Mesenchymal stem cell (in vitro differentiated cells and primary cell): ENCODE results near the gene ATP6V1G1.

Experiments
- DNase-seq: peaks from one replicate; pipeline ENCODE4 v3.0.0-alpha.2; 2013
- H2AFZ ChIP-seq: one replicate; pipeline ENCODE4 v1.6.1; 2013; ENCODE audit warnings: low read depth, mild to moderate bottlenecking, control low read depth, inconsistent platforms, low read length, moderate library complexity
- H2AK5ac ChIP-seq: 2 replicates; pipeline ENCODE4 v1.6.1; 2013; ENCODE audit warnings: low read length, moderate library complexity, mild to moderate bottlenecking, inconsistent platforms; ENCODE audit not compliant: severe bottlenecking
- H2BK120ac ChIP-seq: one replicate; pipeline ENCODE4 v1.6.1; 2013; ENCODE audit warnings: low read depth, mild to moderate bottlenecking, inconsistent platforms, low read length, moderate library complexity
- H2BK12ac ChIP-seq, 2 experiments: one replicate each; pipeline ENCODE4 v1.6.1; 2013; ENCODE audit warnings: inconsistent platforms in 2 of 2, low read length in 2 of 2, mild to moderate bottlenecking in 2 of 2, moderate library complexity in 2 of 2, control low read depth in 1 of 2
- H2BK15ac ChIP-seq: one replicate; pipeline ENCODE4 v1.6.1; 2013; ENCODE audit warnings: mild to moderate bottlenecking, low read depth, inconsistent platforms; ENCODE audit not compliant: poor library complexity, severe bottlenecking
- H2BK5ac ChIP-seq: 2 replicates; pipeline ENCODE4 v1.6.1; 2013; ENCODE audit warnings: low read depth, mild to moderate bottlenecking, low read length, control low read depth, inconsistent platforms; ENCODE audit not compliant: poor library complexity, severe bottlenecking
- H3K14ac ChIP-seq, 2 experiments: one replicate each; pipeline ENCODE4 v1.6.1; 2013; ENCODE audit warnings: inconsistent platforms in 2 of 2, low read length in 2 of 2, control low read depth in 1 of 2, mild to moderate bottlenecking in 1 of 2, moderate library complexity in 1 of 2
- H3K18ac ChIP-seq, 2 experiments: one replicate each; pipeline ENCODE4 v1.6.1; 2013; ENCODE audit warnings: inconsistent platforms in 2 of 2, low read length in 2 of 2, control low read depth in 1 of 2, low read depth in 1 of 2, mild to moderate bottlenecking in 1 of 2
- H3K23ac ChIP-seq, 2 experiments: one replicate each; pipeline ENCODE4 v1.6.1; 2013; ENCODE audit warnings: inconsistent platforms in 2 of 2, low read length in 2 of 2, mild to moderate bottlenecking in 2 of 2, moderate library complexity in 2 of 2, control low read depth in 1 of 2
- H3K27ac ChIP-seq: 2 replicates; pipeline ENCODE4 v1.5.1; 2013; ENCODE audit warnings: mild to moderate bottlenecking, moderate library complexity, low read length, control low read depth, inconsistent platforms; ENCODE audit not compliant: poor library complexity, severe bottlenecking
- H3K27me3 ChIP-seq, 2 experiments: 2 replicates each; pipeline versions ENCODE4 v1.6.1 to v1.7.0; 2013; ENCODE audit warnings: low read length in 2 of 2, mild to moderate bottlenecking in 2 of 2, moderate library complexity in 2 of 2, control low read depth in 1 of 2, inconsistent platforms in 1 of 2; ENCODE audit not compliant: control insufficient read depth in 1 of 2, insufficient read depth in 1 of 2
- H3K36me3 ChIP-seq, 2 experiments: 2 replicates each; pipeline versions ENCODE4 v1.6.1 to v1.7.0; 2013; ENCODE audit warnings: low read length in 2 of 2, control low read depth in 1 of 2, inconsistent platforms in 1 of 2, low read depth in 1 of 2, mild to moderate bottlenecking in 1 of 2; ENCODE audit not compliant: insufficient read depth in 2 of 2, control insufficient read depth in 1 of 2
- H3K4ac ChIP-seq, 2 experiments: one replicate each; pipeline ENCODE4 v1.6.1; 2013; ENCODE audit warnings: inconsistent platforms in 2 of 2, low read length in 2 of 2, mild to moderate bottlenecking in 2 of 2, moderate library complexity in 2 of 2, control low read depth in 1 of 2, low read depth in 1 of 2
- H3K4me1 ChIP-seq: 2 replicates; pipeline ENCODE4 v1.6.1; 2013; ENCODE audit warnings: low read depth, low read length, control low read depth; ENCODE audit not compliant: control insufficient read depth, insufficient read depth
- H3K4me2 ChIP-seq: 2 replicates; pipeline ENCODE4 v1.6.1; 2013; ENCODE audit warnings: low read length, mild to moderate bottlenecking, inconsistent platforms; ENCODE audit not compliant: poor library complexity, severe bottlenecking
- H3K4me3 ChIP-seq, 2 experiments: 2 replicates each; pipeline versions ENCODE4 v1.5.1 to v1.7.0; 2013; ENCODE audit warnings: low read length in 2 of 2, mild to moderate bottlenecking in 2 of 2, control low read depth in 1 of 2, low read depth in 1 of 2; ENCODE audit not compliant: insufficient read depth in 1 of 2
- H3K79me1 ChIP-seq: replicated peaks from 2 replicates; pipeline ENCODE4 v1.6.1; 2013; ENCODE audit warnings: mild to moderate bottlenecking, control low read depth, low read length, inconsistent platforms; ENCODE audit not compliant: poor library complexity, severe bottlenecking
- H3K9ac ChIP-seq: 2 replicates; pipeline ENCODE4 v1.7.0; 2013; ENCODE audit warnings: mild to moderate bottlenecking, low read length, moderate library complexity
- H3K9me3 ChIP-seq: 2 replicates; pipeline ENCODE4 v1.7.0; 2013; ENCODE audit warnings: mild to moderate bottlenecking, low read length; ENCODE audit not compliant: control insufficient read depth
- H4K8ac ChIP-seq: one replicate; pipeline ENCODE4 v1.6.1; 2013; ENCODE audit warnings: inconsistent platforms, mild to moderate bottlenecking, low read length, moderate library complexity
- H4K91ac ChIP-seq: one replicate; pipeline ENCODE4 v1.6.1; 2013; ENCODE audit warnings: mild to moderate bottlenecking, low read length, inconsistent platforms
- WGBS: methylation state at CpG from one replicate; pipeline ENCODE4 v1.1.7; 2013; ENCODE audit warnings: mixed read lengths; 5-methylcytosine and 5-hydroxymethylcytosine counted together

The ATP6V1G1 gene

DNA sequence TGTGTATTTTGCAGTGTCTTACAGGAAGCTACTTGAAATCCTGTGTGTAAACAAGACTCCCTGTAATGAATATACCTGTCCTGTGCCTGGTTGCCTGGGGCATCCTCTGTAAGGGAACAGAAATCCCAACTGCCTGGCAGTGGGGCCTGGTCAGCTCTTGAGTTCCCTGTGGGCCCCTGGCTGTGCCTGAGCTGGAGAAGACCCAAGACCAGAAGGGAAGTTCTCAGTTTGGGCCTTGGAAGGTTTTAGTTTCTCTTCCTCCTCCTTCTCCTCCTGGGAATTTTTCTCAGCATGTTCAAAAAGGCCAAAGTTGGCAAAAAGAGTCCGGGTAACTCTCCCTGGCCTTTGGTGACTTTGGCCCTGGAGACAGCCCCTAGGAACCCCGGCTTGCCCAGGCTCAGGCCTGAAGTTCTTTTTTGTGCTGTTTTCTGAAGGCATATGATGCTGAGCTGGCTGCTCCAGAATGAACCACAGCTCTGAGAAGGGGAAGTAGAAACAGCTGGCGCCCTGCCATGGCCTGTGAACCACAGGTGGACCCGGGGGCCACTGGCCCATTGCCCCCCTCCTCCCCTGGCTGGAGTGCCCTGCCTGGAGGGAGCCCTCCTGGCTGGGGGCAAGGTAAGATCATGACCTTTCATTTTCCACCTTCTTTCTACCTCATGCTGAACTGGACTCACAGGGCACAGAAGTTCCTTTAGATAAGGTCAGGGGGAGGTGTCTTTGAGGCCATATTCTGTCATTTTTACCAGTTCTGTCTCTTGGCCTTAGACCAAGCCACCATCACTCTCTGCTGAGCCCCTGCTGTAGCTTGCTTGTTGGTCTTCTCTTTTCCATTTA, 29.3 kb downstream of the ATP6V1G1 start:
- no peak overlapping the region for H4K8ac ChIP-seq
- H2AFZ ChIP-seq: no peak overlapping the region
- H3K4ac ChIP-seq: peak overlapping the region in 1 of 2 experiments; percentile 24
- H3K18ac ChIP-seq: no peak overlapping the region
- H3K4me1 ChIP-seq: peaks cover 10% of the 10 kb centered on the region
- H3K27ac ChIP-seq: no peak overlapping the region
- H2BK5ac ChIP-seq: no peak overlapping the region
- H3K23ac ChIP-seq: no peak overlapping the region
- 86% methylated on average over 4 of the region's 4 CpGs for whole genome bisulfite sequencing
- H3K79me1 ChIP-seq: peaks cover 25% of the 10 kb centered on the region
- H3K4me2 ChIP-seq: no peak overlapping the region
- peak overlapping the region; percentile 37 for H3K9ac ChIP-seq
- H2BK120ac ChIP-seq: no peak overlapping the region
- H2BK12ac ChIP-seq: peak overlapping the region in 1 of 2 experiments; percentile 25
- no peak overlapping the region for H3K4me3 ChIP-seq
- no peak overlapping the region for H2BK15ac ChIP-seq
- H3K27me3 ChIP-seq: no peaks in the 10 kb centered on the region
- no peak overlapping the region for H2AK5ac ChIP-seq
- H4K91ac ChIP-seq: no peak overlapping the region
- no peak overlapping the region for H3K14ac ChIP-seq
- no peak for DNase-seq
- H3K9me3 ChIP-seq: no peaks in the 10 kb centered on the region
- H3K36me3 ChIP-seq: no peaks in the 10 kb centered on the region

DNA sequence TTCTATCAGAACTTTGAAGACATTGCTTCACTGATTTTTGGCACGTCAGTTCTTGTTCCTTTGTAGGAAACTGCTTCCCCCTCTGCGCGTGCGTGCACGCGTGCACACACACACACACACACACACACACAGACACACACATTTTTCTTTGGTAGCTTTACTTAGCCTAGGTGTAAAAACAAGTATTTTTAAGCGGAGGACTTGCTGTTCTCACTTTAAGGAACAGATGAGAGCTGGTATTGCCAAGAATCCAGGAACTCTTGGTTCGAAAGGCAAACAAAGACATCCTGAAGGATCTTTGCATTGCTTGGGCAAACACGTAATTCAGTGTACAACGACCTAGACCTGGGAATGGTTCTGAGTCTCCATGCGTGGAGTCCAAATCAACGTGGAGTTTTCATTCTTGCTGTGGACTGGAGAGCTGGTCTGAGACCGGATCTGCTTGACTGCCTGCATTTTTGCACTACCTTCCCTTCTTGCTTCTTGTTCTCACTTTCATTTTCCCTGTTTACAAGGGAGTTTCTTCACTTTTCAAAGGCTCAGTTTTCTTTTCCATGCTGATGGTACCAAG, 31.7 kb downstream of the ATP6V1G1 start:
- Histone ChIP-seq H3K18ac (no peak overlapping the region), H3K14ac (no peak overlapping the region), H3K9me3 (no peaks in the 10 kb centered on the region), H3K23ac (no peak overlapping the region), H2BK120ac (no peak overlapping the region), H3K27ac (peak overlapping the region; percentile 30), H3K4me2 (no peak overlapping the region), H3K79me1 (peaks cover 22% of the 10 kb centered on the region), H3K4me3 (no peak overlapping the region), H3K4me1 (peaks cover 8% of the 10 kb centered on the region), H2AFZ (no peak overlapping the region), H2AK5ac (no peak overlapping the region), H4K8ac (no peak overlapping the region), H2BK15ac (no peak overlapping the region), H3K36me3 (peaks cover 0 to 3% of the 10 kb centered on the region in 2 experiments), H3K4ac (no peak overlapping the region), H3K9ac (no peak overlapping the region), H2BK5ac (no peak overlapping the region), H4K91ac (no peak overlapping the region), H2BK12ac (no peak overlapping the region), H3K27me3 (no peaks in the 10 kb centered on the region)
- no peak for DNase-seq
- 95% methylated on average over 12 of the region's 13 CpGs for WGBS

DNA sequence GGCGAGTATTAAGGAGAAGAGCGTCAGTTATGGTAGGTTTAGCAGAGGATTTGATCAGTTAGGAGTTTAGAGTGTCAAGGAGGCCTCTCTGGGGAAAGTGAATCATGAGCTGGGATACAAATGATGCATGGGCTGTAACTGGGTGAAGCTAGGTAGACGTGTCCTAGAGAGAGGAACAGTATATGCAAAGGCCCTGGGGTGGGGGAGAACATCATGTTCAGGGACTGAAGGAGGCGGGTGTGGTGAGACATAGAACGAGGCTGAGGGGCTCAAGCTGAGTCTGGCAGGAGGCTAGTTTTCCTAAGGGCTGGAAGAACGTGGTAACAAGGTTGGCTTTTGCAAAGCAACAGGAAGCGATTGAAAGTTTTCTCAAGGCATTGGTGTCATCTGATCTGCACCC, 34.0 kb downstream of the ATP6V1G1 start:
- H3K18ac ChIP-seq: no peak overlapping the region
- no peak overlapping the region for H2AFZ ChIP-seq
- H2BK15ac ChIP-seq: no peak overlapping the region
- H3K27ac ChIP-seq: no peak overlapping the region
- no peak overlapping the region for H3K4ac ChIP-seq
- no peaks in the 10 kb centered on the region for H3K27me3 ChIP-seq
- peaks cover 8% of the 10 kb centered on the region for H3K4me1 ChIP-seq
- H4K8ac ChIP-seq: no peak overlapping the region
- DNase-seq: no peak
- H3K4me3 ChIP-seq: no peak overlapping the region
- H2AK5ac ChIP-seq: peak overlapping the region; percentile 41
- 83% methylated on average over 7 of the region's 7 CpGs for WGBS
- H3K9ac ChIP-seq: no peak overlapping the region
- no peak overlapping the region for H3K4me2 ChIP-seq
- H3K9me3 ChIP-seq: no peaks in the 10 kb centered on the region
- peaks cover 0 to 5% of the 10 kb centered on the region in 2 experiments for H3K36me3 ChIP-seq
- H3K79me1 ChIP-seq: peaks cover 17% of the 10 kb centered on the region
- H2BK5ac ChIP-seq: no peak overlapping the region
- no peak overlapping the region for H4K91ac ChIP-seq
- H2BK12ac ChIP-seq: peak overlapping the region in 1 of 2 experiments; percentile 22
- no peak overlapping the region for H3K14ac ChIP-seq
- no peak overlapping the region for H2BK120ac ChIP-seq
- H3K23ac ChIP-seq: no peak overlapping the region

DNA sequence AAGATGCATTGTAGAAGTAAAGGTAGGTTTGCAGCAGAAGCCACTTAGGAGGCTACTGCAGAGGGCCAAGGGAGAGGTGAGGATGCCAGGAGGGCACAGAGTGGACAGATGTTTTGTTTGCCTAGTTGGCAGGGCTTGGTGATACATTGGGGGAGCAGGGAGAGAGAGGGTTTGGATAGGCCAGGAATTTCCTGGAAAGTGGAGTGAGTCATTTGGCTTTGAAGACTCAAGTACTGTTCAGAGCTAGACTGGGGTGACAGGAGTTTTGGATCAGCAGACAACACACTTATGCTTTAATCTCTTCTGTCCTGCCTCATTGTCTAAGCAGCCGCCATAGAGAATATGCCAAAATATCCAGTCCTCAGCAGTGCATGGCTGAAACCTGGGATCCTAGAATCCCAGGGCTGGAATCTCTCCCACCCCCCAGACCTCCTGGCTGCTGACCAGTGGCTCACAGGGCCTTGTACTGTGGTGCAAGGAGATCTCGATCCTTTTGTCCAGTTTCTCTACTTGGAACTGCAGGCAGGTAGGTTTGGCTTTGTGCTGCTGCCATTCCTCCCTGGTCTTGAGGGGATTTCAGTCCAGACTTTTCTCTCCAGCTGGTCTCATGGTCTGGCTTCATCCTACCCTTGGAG, 34.5 kb downstream of the ATP6V1G1 start:
- no peak overlapping the region for H3K14ac ChIP-seq
- H3K9ac ChIP-seq: no peak overlapping the region
- H3K4me2 ChIP-seq: no peak overlapping the region
- H4K91ac ChIP-seq: no peak overlapping the region
- H3K79me1 ChIP-seq: peaks cover 13% of the 10 kb centered on the region
- H2BK12ac ChIP-seq: no peak overlapping the region
- no peak overlapping the region for H2AFZ ChIP-seq
- no peak overlapping the region for H2BK120ac ChIP-seq
- WGBS: 72% methylated on average over 2 of the region's 2 CpGs
- H3K36me3 ChIP-seq: peaks cover 0 to 11% of the 10 kb centered on the region in 2 experiments
- no peak overlapping the region for H3K4me3 ChIP-seq
- no peak overlapping the region for H2BK5ac ChIP-seq
- H3K23ac ChIP-seq: no peak overlapping the region
- H3K27ac ChIP-seq: peak overlapping the region; percentile 13
- H2BK15ac ChIP-seq: no peak overlapping the region
- peak; percentile 87 for DNase-seq
- no peaks in the 10 kb centered on the region for H3K27me3 ChIP-seq
- peak overlapping the region; percentile 4 for H2AK5ac ChIP-seq
- peak overlapping the region in 1 of 2 experiments; percentile 71 for H3K18ac ChIP-seq
- peaks cover 6% of the 10 kb centered on the region for H3K4me1 ChIP-seq
- H4K8ac ChIP-seq: no peak overlapping the region
- no peaks in the 10 kb centered on the region for H3K9me3 ChIP-seq
- H3K4ac ChIP-seq: no peak overlapping the region
